ENCODE data around the gene SLC3A2.

SLC3A2 gene

DNA sequence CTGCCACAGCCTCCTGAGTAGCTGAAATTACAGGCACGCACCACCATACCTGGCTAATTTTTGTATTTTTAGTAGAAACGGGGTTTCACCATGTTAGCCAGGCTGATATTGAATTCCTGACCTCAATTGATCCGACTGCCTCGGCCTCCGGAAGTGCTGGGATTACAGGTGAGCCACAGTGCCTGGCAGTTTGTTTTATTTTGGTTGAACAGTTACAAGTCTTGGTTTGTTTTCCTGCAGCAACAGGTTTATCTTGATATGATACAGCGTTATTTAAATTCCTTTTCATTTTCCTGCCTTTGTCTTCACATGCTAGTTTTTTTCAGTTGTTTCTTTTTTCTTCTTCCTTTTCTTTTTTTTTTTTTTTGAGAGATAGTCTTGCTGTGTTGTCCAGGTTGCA, 4.0 kb upstream of the SLC3A2 start:
- Histone ChIP-seq H3K27ac (ENCODE audit: low read depth, low read length) (no peak overlapping the region), H3K4me3 (ENCODE audit: low read length) (no peak overlapping the region), H3K36me3 (ENCODE audit: control insufficient read depth, insufficient read depth, low read length) (peaks cover 4% of the 10 kb centered on the region), H3K9ac (ENCODE audit: low read length) (no peak overlapping the region), H3K4me1 (ENCODE audit: control insufficient read depth, insufficient read depth, low read length) (peaks cover 14% of the 10 kb centered on the region), H3K27me3 (ENCODE audit: control insufficient read depth, insufficient read depth, low read length) (peaks cover 3% of the 10 kb centered on the region)

DNA sequence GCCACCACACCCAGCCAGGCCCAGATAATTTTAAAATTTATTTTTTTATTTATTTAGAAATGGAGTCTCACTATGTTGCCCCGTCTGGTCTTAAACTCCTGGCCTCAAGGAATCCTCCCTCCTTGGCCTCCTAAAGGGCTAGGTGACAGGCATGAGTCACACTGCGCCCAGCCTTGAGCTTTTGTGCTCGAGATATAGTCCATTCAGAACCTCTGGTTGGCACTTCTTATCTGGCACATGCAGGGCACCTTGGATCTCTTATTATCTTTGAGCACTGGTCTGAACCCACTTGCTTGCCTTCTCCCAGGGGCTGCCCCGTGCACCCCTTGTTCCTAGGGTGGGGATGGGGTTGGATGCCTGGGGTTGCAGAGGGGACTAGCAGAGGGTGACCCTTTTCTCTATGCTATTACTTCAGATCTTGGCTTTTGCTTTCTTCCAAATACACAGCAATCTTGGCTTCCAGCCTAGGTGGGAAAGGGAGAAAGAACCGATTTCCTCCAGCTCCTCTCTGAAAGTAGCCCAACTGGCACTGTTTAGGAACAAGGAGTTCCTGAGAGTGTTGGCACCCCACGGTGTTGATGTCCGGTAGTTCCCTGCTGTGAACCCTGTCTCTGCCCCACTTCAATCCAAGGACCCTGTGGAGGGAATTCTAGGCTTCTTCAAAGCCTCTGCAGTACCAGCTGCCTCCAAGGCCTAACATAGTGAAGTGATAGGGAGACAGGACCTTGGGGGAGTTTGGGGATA, 1.3 kb upstream of the SLC3A2 start:
- H3K27me3 ChIP-seq (ENCODE audit: control insufficient read depth, insufficient read depth, low read length) = peaks cover 3% of the 10 kb centered on the region
- no peak overlapping the region for H3K9ac ChIP-seq (ENCODE audit: low read length)
- H3K36me3 ChIP-seq (ENCODE audit: control insufficient read depth, insufficient read depth, low read length) = peaks cover 13% of the 10 kb centered on the region
- peak overlapping the region; percentile 100 for H3K4me3 ChIP-seq (ENCODE audit: low read length)
- peak overlapping the region; percentile 99 for H3K27ac ChIP-seq (ENCODE audit: low read depth, low read length)
- peaks cover 31% of the 10 kb centered on the region for H3K4me1 ChIP-seq (ENCODE audit: control insufficient read depth, insufficient read depth, low read length)

DNA sequence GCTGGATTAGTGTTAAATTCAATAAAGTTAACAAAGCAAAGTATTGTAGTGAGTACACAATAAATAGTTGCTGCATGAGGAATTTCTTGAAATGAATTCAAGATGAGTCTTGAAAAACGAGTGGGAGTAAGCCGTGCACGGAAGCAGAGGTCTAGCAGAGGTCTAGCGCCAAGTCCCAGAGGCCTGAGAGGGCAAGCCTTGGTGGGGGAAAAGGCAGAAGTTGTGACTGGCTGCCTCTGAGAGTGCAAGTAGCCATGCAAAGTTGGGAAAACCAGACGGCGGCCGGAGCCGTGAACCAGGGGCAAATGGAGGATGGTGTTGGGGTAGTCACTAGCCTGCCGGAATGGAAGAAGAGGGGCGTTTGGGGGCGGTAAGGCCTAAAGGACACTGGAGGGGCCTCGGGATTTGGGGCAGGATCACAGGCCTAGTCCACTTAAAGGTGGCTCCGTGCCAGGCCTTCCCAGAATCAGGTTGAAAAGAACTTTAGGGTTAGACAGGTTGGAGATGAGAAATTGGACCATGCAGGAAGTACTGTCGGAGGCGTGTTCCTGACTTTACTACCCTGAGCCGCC, 379 bp upstream of the SLC3A2 start:
- peaks cover 19% of the 10 kb centered on the region for H3K36me3 ChIP-seq (ENCODE audit: control insufficient read depth, insufficient read depth, low read length)
- peak overlapping the region; percentile 99 for H3K27ac ChIP-seq (ENCODE audit: low read depth, low read length)
- H3K4me1 ChIP-seq (ENCODE audit: control insufficient read depth, insufficient read depth, low read length) = peaks cover 31% of the 10 kb centered on the region
- peak overlapping the region; percentile 100 for H3K4me3 ChIP-seq (ENCODE audit: low read length)
- peaks cover 3% of the 10 kb centered on the region for H3K27me3 ChIP-seq (ENCODE audit: control insufficient read depth, insufficient read depth, low read length)
- peak overlapping the region; percentile 25 for H3K9ac ChIP-seq (ENCODE audit: low read length)

DNA sequence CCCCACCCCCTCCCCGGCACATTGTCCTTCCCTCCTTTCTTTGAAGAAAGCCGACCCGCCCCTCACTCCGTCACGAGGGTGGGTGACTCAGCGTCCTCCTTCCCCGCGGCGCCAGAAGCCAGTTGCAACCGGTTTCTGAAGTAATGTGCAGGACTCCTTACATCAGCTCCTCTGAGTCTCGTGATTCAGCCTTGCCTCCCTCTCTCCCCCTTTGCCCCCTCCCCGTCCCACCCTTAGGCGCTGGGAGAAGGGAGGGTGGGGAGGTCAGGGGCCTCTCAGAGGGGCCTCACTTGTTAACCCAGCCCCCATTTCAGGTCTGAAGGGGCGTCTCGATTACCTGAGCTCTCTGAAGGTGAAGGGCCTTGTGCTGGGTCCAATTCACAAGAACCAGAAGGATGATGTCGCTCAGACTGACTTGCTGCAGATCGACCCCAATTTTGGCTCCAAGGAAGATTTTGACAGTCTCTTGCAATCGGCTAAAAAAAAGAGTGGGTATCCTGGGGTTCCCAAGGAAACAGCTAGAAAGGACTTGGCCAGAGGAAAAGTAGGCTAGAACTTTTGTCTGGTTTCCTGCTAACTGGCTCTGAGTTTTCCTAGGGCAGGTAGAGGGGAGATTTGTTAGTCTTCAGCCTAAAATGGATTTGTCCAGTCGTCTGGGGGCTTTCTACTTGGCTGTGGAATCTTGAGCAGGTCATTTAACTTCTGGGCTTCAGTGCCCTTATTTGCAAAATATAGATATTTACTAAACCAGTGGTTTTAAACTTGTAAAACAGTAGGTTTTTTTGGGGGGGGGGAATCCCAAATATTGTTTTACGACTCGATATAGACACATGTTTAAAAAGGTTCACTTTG, 1.1 kb downstream of the SLC3A2 start:
- Histone ChIP-seq H3K9ac (ENCODE audit: low read length) (peak overlapping the region; percentile 99), H3K27ac (ENCODE audit: low read depth, low read length) (peak overlapping the region; percentile 99), H3K36me3 (ENCODE audit: control insufficient read depth, insufficient read depth, low read length) (peaks cover 30% of the 10 kb centered on the region), H3K4me3 (ENCODE audit: low read length) (peak overlapping the region; percentile 100), H3K4me1 (ENCODE audit: control insufficient read depth, insufficient read depth, low read length) (peaks cover 31% of the 10 kb centered on the region), H3K27me3 (ENCODE audit: control insufficient read depth, insufficient read depth, low read length) (peaks cover 3% of the 10 kb centered on the region)

DNA sequence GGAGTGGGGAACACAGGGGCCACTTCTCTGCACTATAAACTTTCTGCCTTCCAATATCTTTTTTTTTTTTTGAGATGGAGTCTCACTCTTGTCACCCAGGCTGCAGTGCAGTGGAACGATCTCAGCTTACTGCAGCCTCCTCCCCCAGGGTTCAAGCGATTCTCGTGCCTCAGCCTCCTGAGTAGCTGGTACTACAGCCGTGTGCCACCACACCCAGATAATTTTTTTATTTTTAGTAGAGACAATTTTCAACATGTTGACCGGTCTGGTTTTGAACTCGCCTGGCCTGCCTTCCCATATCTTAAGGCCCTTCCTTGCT, 1.7 kb downstream of the SLC3A2 start:
- H3K27ac ChIP-seq (ENCODE audit: low read depth, low read length) = peak overlapping the region; percentile 99
- H3K36me3 ChIP-seq (ENCODE audit: control insufficient read depth, insufficient read depth, low read length) = peaks cover 34% of the 10 kb centered on the region
- no peak overlapping the region for H3K9ac ChIP-seq (ENCODE audit: low read length)
- peak overlapping the region; percentile 100 for H3K4me3 ChIP-seq (ENCODE audit: low read length)
- peaks cover 3% of the 10 kb centered on the region for H3K27me3 ChIP-seq (ENCODE audit: control insufficient read depth, insufficient read depth, low read length)
- peaks cover 31% of the 10 kb centered on the region for H3K4me1 ChIP-seq (ENCODE audit: control insufficient read depth, insufficient read depth, low read length)

DNA sequence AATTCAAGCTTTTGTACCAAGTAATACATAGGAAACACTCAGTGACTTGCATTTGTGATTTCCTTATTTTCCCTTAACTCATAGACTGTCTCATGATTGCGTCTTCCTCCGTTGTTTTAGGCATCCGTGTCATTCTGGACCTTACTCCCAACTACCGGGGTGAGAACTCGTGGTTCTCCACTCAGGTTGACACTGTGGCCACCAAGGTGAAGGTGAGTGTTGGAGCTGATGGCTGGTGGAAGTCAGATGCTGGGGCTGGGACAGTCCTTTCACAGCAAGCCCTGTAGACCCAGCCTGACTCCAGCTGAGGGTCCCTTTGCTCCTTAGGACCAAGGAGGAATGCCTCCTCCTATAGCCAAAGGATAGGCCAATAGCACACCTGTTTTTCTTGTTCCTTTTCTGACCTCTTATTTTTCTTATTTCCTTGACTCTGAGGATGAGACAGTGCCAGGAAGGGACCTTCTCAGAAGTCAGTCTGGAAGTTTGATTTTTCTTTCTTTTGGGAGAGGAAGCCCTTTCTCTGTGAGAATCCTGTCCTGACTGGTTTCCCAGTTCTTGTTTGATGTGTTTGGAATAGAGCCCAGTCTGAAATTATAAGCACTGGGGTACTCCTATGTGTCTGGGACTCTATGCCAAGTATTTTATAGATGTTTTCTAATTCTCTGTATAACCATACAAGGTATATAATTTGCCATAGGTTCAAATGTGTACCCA, 2.2 kb downstream of the SLC3A2 start:
- H3K36me3 ChIP-seq (ENCODE audit: control insufficient read depth, insufficient read depth, low read length) = peaks cover 37% of the 10 kb centered on the region
- peaks cover 3% of the 10 kb centered on the region for H3K27me3 ChIP-seq (ENCODE audit: control insufficient read depth, insufficient read depth, low read length)
- no peak overlapping the region for H3K27ac ChIP-seq (ENCODE audit: low read depth, low read length)
- no peak overlapping the region for H3K4me3 ChIP-seq (ENCODE audit: low read length)
- H3K4me1 ChIP-seq (ENCODE audit: control insufficient read depth, insufficient read depth, low read length) = peaks cover 31% of the 10 kb centered on the region
- no peak overlapping the region for H3K9ac ChIP-seq (ENCODE audit: low read length)

DNA sequence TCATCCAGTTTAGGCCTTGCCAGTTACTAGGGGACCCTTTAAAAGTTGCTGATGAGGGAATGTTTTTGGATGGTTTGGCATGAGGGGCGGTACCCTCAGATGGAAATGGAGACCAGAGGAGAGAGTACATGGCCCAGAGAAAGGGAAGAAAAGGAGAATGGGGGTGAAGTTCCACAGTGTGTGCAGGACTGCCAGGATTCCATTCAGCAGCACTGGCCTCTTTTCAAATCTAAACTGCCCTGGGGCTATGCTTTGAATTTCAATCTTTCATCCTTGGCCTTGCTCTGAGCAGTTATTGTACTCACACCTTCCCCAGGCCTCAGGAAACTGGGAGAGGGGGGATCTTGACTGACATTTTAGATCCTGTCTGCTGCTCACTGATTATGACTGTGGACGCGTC, 3.0 kb downstream of the SLC3A2 start:
- Histone ChIP-seq H3K36me3 (ENCODE audit: control insufficient read depth, insufficient read depth, low read length) (peaks cover 45% of the 10 kb centered on the region), H3K27me3 (ENCODE audit: control insufficient read depth, insufficient read depth, low read length) (peaks cover 3% of the 10 kb centered on the region), H3K4me3 (ENCODE audit: low read length) (no peak overlapping the region), H3K9ac (ENCODE audit: low read length) (no peak overlapping the region), H3K4me1 (ENCODE audit: control insufficient read depth, insufficient read depth, low read length) (peaks cover 31% of the 10 kb centered on the region), H3K27ac (ENCODE audit: low read depth, low read length) (no peak overlapping the region)

DNA sequence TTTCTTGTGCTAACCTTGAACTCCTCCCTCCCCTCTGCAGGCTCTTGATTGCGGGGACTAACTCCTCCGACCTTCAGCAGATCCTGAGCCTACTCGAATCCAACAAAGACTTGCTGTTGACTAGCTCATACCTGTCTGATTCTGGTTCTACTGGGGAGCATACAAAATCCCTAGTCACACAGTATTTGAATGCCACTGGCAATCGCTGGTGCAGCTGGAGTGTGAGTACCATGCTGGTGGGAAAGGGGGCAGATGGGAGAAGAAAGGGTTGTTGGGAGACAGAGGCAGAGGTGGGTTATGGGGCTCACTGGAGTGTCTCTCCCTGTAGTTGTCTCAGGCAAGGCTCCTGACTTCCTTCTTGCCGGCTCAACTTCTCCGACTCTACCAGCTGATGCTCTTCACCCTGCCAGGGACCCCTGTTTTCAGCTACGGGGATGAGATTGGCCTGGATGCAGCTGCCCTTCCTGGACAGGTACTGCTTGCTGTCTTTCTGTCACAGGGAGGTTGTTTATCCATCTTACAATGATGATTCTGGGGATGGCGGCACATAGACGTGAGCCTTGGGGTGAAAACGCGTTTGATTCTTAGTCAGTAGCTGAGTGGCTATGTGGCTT, 4.5 kb downstream of the SLC3A2 start:
- no peak overlapping the region for H3K27ac ChIP-seq (ENCODE audit: low read depth, low read length)

DNA sequence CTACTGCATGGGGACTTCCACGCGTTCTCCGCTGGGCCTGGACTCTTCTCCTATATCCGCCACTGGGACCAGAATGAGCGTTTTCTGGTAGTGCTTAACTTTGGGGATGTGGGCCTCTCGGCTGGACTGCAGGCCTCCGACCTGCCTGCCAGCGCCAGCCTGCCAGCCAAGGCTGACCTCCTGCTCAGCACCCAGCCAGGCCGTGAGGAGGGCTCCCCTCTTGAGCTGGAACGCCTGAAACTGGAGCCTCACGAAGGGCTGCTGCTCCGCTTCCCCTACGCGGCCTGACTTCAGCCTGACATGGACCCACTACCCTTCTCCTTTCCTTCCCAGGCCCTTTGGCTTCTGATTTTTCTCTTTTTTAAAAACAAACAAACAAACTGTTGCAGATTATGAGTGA, 7.7 kb downstream of the SLC3A2 start:
- Histone ChIP-seq H3K36me3 (ENCODE audit: control insufficient read depth, insufficient read depth, low read length) (peaks cover 49% of the 10 kb centered on the region), H3K4me3 (ENCODE audit: low read length) (no peak overlapping the region), H3K27ac (ENCODE audit: low read depth, low read length) (no peak overlapping the region), H3K4me1 (ENCODE audit: control insufficient read depth, insufficient read depth, low read length) (peaks cover 6% of the 10 kb centered on the region), H3K27me3 (ENCODE audit: control insufficient read depth, insufficient read depth, low read length) (no peaks in the 10 kb centered on the region), H3K9ac (ENCODE audit: low read length) (no peak overlapping the region)

More for the DNA sequence above, 4.5 kb downstream of the SLC3A2 start:
- H3K4me1 ChIP-seq (ENCODE audit: control insufficient read depth, insufficient read depth, low read length) = peaks cover 20% of the 10 kb centered on the region
- peaks cover 3% of the 10 kb centered on the region for H3K27me3 ChIP-seq (ENCODE audit: control insufficient read depth, insufficient read depth, low read length)
- no peak overlapping the region for H3K9ac ChIP-seq (ENCODE audit: low read length)
- no peak overlapping the region for H3K4me3 ChIP-seq (ENCODE audit: low read length)
- peaks cover 53% of the 10 kb centered on the region for H3K36me3 ChIP-seq (ENCODE audit: control insufficient read depth, insufficient read depth, low read length)

DNA sequence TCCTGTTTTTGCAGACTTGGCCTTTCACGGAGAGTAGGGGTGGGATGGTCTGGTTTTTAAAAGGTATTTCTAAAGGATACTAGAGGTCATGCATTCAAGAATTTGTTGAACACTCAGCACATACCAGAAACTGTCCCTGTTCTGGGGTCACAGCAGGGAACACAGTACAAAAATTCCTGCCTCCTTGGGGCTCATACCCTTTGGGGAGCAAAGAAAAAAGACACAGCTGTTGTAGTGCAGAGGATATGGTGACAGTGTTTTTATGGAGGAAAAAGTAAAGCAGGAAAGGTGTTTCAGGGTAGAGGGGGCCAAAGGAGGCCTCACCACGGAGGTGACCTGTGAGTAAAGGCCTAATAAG, 8.4 kb downstream of the SLC3A2 start:
- H3K36me3 ChIP-seq (ENCODE audit: control insufficient read depth, insufficient read depth, low read length) = peaks cover 43% of the 10 kb centered on the region

DNA sequence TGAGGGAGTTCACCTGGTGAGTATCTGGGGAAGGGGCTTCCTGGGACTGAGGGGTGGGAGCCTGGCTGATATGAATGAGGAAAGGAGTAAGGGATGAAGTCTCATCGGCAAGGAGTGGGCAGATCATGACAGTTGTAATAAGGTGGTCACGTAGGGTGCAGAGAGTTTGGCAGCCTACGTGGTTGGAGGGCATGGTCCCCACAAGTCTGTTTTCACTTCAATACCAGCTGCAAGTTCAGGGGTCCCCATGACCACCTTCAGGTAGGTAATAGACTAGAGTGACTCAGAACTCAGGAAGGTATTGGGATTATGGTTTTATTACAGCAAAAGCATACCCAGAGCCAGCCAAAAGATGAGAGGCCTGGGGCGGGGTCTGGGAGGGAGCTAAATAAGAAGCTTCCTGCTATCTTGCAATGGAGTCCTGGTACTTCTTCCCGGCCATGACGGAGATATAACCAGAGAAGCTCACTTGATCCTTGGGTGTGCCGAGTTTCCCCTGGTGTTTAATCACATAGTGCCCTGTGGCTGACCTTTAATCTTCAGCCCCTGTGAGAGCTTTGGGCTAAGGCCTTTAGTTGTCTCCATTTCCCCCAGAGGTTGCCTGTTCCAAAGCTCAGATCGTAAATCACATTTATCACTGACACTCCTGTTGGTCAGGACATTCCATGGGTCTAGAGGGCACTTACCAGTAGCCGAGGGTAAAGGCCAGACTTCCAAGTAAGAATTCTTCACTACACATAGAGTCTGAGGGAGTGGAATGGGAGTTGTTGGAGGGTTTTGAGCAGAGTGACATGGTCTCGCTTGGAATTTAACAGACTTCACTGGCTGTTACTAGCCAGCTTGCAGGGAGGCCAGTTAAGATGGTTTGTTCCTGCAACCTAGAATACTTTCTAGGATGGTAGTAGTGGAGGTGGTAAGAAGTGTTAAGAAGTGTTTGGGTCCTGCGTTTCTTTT, 9.1 kb downstream of the SLC3A2 start:
- Histone ChIP-seq H3K4me3 (ENCODE audit: low read length) (no peak overlapping the region), H3K27ac (ENCODE audit: low read depth, low read length) (no peak overlapping the region), H3K9ac (ENCODE audit: low read length) (no peak overlapping the region), H3K4me1 (ENCODE audit: control insufficient read depth, insufficient read depth, low read length) (no peaks in the 10 kb centered on the region), H3K36me3 (ENCODE audit: control insufficient read depth, insufficient read depth, low read length) (peaks cover 38% of the 10 kb centered on the region), H3K27me3 (ENCODE audit: control insufficient read depth, insufficient read depth, low read length) (no peaks in the 10 kb centered on the region)

More for the DNA sequence above, 8.4 kb downstream of the SLC3A2 start:
- Histone ChIP-seq H3K4me3 (ENCODE audit: low read length) (no peak overlapping the region), H3K27me3 (ENCODE audit: control insufficient read depth, insufficient read depth, low read length) (no peaks in the 10 kb centered on the region), H3K27ac (ENCODE audit: low read depth, low read length) (no peak overlapping the region), H3K9ac (ENCODE audit: low read length) (no peak overlapping the region), H3K4me1 (ENCODE audit: control insufficient read depth, insufficient read depth, low read length) (no peaks in the 10 kb centered on the region)

Data from rectal smooth muscle tissue (tissue), 1 donor.